ENCODE measurements around the gene FAM114A2.

DNA sequence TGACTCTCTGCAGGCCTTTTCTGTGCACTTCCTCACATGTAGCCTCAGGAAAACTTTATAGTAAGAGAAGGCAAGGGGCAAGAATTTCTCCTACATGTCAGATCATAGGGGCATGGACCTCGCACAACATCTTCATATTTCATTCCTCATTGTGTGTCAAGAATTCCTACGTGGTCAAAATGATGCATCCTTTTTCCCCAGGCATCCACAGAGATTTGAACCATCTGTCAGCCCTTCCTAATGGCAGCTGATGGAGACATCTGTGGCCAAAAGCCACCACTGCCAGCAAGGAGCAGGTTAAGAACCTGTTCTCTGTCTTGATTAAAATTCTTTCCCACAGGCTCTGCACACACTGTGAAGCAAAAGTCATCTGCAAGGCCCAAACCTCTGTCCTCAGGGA, 42.5 kb upstream of the FAM114A2 start:
- TF ChIP-seq EZH2 (IDR thresholded peaks at IDR 0.05) (no peak), POLR2AphosphoS5 (IDR thresholded peaks at IDR 0.05; ENCODE audit: borderline replicate concordance, low read depth, low read length) (no peak)
